ENCODE results near the gene COX6A1. TPM values are rescaled to one million over a fixed set of nuclear protein-coding genes. Genes with fewer than 3 reads are reported as not detected.
A peak's percentile ranks its signal among the peaks of the same experiment; 100 is the strongest.

Gene COX6A1
- polyA plus RNA-seq (ENCODE audit: insufficient read length), result 260 TPM
- long read RNA-seq, donor 1, transcript COX6A1-201 (3 exons, 572 nt), result major isoform, 379 of 414 reads
- long read RNA-seq, donor 1, transcript COX6A1-203 (2 exons, 572 nt), result minor isoform, 18 of 414 reads
- long read RNA-seq, donor 1, transcript COX6A1-202 (1 exons, 767 nt), result minor isoform, 17 of 414 reads
- long read RNA-seq, donor 1, partial matches to known transcripts, result 0 of 414 reads
- long read RNA-seq, donor 1, other reads (novel, unspliced or antisense), result 0 of 414 reads
- long read RNA-seq, donor 2, transcript COX6A1-202 (1 exons, 767 nt), result minor isoform, 11 of 352 reads
- long read RNA-seq, donor 2, transcript COX6A1-201 (3 exons, 572 nt), result major isoform, 331 of 352 reads
- long read RNA-seq, donor 2, partial matches to known transcripts, result 8 of 352 reads
- long read RNA-seq, donor 2, other reads (novel, unspliced or antisense), result 0 of 352 reads
- long read RNA-seq, donor 3, transcript COX6A1-202 (1 exons, 767 nt), result minor isoform, 5 of 354 reads
- long read RNA-seq, donor 3, transcript COX6A1-201 (3 exons, 572 nt), result major isoform, 346 of 354 reads
- long read RNA-seq, donor 3, partial matches to known transcripts, result 0 of 354 reads
- long read RNA-seq, donor 3, other reads (novel, unspliced or antisense), result 0 of 354 reads
- long read RNA-seq, donor 4, transcript COX6A1-201 (3 exons, 572 nt), result major isoform, 95 of 117 reads
- long read RNA-seq, donor 4, transcript COX6A1-202 (1 exons, 767 nt), result minor isoform, 6 of 117 reads
- long read RNA-seq, donor 4, partial matches to known transcripts, result 15 of 117 reads
- long read RNA-seq, donor 4, other reads (novel, unspliced or antisense), result 0 of 117 reads
- long read RNA-seq, donor 5, transcript COX6A1-203 (2 exons, 572 nt), result minor isoform, 12 of 973 reads
- long read RNA-seq, donor 5, transcript COX6A1-202 (1 exons, 767 nt), result minor isoform, 13 of 973 reads
- long read RNA-seq, donor 5, transcript COX6A1-201 (3 exons, 572 nt), result major isoform, 933 of 973 reads
- long read RNA-seq, donor 5, partial matches to known transcripts, result 15 of 973 reads
- long read RNA-seq, donor 5, other reads (novel, unspliced or antisense), result 0 of 973 reads
- long read RNA-seq, donor 6, transcript COX6A1-201 (3 exons, 572 nt), result major isoform, 429 of 494 reads
- long read RNA-seq, donor 6, transcript COX6A1-203 (2 exons, 572 nt), result minor isoform, 16 of 494 reads
- long read RNA-seq, donor 6, transcript COX6A1-202 (1 exons, 767 nt), result minor isoform, 34 of 494 reads
- long read RNA-seq, donor 6, partial matches to known transcripts, result 15 of 494 reads
- long read RNA-seq, donor 6, other reads (novel, unspliced or antisense), result 0 of 494 reads
- long read RNA-seq, donor 7, transcript COX6A1-201 (3 exons, 572 nt), result major isoform, 589 of 633 reads
- long read RNA-seq, donor 7, transcript COX6A1-203 (2 exons, 572 nt), result minor isoform, 7 of 633 reads
- long read RNA-seq, donor 7, transcript COX6A1-202 (1 exons, 767 nt), result minor isoform, 23 of 633 reads
- long read RNA-seq, donor 7, partial matches to known transcripts, result 14 of 633 reads
- long read RNA-seq, donor 7, other reads (novel, unspliced or antisense), result 0 of 633 reads
- long read RNA-seq, donor 8, transcript COX6A1-201 (3 exons, 572 nt), result major isoform, 216 of 230 reads
- long read RNA-seq, donor 8, partial matches to known transcripts, result 9 of 230 reads
- long read RNA-seq, donor 8, other reads (novel, unspliced or antisense), result 0 of 230 reads

DNA sequence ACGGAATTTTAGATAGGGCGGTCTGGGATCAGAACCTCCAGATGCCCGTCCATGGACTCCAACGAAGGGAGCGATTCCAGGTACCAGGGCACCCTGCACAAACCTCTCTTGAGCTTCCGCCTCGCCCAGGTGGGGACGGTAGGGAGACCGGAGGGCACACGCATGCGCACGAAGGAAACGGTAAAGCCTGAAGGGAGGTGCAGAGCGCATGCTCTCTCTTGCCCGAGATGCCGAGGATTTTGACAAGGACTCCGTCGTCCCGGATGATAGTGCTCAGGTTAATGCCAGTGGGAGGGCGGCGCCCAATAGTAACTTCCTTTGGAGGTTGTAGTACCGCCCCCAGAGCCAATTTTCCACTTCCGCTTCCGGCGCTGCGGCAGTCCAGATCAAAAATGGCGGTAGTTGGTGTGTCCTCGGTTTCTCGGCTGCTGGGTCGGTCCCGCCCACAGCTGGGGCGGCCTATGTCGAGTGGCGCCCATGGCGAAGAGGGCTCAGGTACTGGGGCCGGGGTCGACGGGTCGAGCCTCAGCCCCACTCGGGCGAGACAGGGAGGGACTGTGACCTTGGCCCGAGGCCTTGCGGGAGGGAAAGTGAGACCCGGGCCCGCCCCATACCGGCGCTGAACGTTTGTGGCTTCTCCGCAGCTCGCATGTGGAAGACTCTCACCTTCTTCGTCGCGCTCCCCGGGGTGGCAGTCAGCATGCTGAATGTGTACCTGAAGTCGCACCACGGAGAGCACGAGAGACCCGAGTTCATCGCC lies at the start of gene COX6A1:
TSS of gene COX6A1 (plus strand) at position 379 of the 760 bp plus-strand sequence. CDS start at position 393, 14 bp downstream.
- peak; percentile 96 for DNase-seq

DNA sequence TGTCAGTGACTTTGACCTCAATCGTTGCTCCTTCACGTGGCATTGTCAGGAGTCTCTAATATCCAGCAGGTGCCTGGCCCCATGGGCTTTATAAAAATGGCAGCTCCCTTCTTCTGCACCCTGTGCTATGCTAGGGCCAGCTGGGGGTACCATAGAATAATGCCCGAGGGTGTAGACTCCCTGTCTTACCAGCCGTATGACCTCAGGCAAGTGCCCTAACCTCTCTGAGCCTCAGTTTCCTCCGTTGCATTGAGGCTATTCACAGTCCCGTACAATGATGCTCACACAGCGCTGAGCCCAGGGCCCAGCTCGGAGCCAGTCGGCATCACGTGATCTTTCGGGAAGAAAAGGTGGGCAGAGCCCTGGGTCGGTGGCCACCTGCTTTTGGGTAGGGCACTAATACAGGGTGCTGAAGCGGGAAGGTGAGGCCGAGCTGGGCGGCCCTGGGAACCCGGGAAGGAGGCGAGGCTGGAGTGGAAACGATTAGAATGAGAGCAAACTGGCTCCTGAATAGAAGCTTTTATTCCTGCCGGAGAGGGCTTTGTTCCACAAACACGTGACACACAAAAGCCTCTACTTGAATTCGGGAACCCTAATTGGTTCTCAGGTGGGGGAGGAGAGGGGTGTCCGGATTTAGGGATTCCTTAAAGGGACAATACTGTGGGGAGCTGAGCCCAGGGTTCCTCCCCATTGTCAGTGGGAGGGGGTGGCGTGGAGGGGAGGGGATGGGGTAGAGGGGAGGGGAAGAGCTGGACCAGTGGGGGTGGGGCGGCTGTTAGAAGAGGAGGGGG lies 49.0 kb upstream of the COX6A1 start:
- no peak for DNase-seq

DNA sequence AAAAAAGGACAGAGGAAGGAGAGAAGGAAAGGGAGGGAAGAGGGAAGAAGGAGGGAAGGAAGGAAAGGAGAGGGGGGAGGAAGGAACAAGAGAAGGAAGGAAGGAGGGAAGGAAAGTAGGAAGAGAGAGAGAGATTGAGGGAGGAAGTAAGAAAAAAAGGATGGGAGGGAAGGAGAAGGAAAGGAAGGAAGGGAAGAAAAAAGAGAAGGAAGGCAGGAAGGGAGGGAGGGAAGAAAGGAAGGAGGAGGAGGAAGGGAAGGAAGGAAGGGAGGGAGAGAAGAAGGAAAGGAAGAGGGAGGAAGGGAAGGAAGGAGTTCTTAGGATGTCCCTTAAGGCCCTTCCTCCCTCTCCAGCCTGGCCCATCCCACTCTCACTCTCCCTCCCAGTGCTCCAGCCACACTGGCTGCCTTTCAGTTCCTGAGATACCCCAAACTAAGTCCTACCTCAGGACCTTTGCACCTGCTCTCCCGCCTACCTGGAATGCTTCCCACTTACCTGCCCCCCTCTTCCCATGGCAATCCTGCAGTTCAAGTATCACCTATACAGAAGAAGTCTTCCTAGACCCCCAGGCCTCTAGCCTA lies 47.3 kb upstream of the COX6A1 start:
- no peak for DNase-seq

DNA sequence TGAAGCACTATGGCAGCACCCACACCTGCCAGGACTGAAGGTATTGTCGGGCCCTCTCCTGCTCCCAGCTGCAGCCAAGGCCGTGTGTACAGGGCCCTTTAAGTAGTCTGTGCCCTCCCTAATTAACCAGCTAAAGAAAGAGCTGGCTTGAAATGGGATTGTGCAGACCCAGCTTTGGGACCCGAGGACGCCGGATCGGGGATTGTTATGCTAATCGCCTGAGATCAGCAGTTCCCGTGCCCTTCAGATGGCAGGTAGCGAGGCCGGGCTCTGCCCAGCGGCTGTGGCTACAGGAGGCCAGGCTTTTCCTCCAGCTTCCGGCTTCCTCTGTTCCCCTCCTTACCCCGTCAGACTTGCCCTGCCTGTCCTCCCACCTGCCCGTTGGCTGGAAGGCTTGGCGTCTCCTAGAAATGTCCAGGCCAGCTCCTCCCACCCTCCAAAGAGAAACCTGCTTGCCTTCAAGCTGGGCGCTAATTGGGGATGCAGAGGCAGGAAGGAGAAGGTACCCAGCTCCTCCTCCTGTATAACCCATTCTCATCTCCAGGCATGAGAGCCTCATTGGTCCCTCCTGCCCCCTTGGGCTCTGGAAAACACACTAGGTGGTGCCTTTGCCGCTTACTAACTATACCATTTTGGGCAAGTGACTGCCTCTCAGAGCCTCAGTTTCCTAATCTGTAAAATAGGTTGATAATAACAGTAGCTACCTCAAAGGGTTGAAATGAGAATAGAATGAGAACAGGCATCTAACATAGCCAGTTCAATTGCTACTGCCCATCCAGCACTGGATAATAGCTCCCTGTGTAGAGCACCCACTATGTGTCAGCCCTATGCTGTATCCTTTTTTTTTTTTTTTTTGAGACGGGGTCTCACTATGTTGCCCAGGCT lies 43.2 kb upstream of the COX6A1 start:
- DNase-seq, result peak; percentile 61

DNA sequence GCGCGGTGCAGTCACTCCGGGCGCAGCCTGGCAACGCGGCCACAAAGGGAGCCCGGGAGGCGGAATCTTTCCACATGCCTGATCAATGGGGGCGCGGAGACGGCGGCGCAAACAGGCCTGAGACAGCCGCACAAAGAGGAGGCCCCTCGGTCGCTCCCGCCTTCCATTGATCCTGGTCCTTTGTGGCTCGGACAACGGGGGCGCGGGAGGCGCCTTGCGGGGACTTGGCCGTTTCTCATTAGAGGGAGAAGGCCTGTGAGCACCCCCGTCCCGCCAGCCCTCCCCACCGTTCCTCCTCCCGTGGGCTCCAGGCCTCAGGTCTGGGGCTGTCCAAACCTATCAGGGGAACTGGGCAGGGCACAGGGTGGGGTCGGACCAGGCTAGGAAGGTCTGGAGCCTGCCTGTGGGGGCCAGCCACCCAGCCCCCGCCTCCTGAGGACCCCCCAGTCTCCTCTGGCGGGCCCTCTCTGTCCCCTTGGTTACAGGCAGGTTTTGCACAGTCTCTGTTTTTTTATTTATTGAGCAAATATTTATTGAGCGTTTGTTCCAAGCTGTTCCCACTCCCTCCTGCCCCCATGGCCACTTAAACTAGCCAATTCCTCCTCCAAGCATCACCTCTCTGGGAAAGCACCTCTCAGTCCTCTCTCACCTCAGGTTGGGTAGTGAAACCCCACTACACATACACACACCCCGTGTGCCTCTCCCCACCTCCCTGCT lies 39.9 kb upstream of the COX6A1 start:
- peak; percentile 49 for DNase-seq

DNA sequence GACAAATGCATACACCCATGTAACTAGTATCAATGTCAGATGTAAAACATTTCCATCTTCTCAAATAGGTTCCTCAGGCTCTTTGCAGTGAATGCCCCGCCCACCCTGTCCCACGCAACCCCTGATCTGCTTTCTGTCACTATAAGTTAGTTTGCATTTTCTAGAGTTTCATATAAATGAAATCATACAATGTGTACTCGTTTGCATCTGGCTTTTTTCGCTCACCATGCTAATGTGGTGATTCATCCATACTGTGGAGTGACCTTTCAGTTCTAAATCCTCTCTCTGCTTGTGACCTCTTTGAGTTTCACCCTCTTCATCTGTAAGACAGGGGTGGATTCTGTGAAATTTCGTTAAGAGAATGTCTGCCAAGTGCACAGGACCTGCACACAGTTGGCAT lies 38.4 kb upstream of the COX6A1 start:
- no peak for DNase-seq

DNA sequence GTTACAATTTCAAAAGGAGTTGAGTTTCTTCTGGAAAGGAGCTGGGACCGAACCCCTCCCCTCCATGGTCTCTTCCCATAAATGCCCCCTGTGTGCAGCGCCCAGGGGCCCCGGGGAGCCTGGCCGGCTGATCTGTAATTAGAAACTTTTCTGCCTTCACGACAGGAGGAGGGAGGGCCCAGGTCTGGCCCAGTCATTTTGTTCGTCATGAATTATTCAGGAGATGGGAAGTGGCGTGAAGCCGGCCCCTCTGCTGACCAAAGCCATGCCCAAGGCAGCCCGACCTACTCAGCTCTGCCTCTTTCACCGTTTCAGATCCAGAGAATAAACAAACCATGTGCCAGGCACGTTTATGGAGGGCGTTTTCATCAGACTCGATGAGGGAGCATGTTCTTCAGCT lies 35.7 kb upstream of the COX6A1 start:
- peak; percentile 63 for DNase-seq

DNA sequence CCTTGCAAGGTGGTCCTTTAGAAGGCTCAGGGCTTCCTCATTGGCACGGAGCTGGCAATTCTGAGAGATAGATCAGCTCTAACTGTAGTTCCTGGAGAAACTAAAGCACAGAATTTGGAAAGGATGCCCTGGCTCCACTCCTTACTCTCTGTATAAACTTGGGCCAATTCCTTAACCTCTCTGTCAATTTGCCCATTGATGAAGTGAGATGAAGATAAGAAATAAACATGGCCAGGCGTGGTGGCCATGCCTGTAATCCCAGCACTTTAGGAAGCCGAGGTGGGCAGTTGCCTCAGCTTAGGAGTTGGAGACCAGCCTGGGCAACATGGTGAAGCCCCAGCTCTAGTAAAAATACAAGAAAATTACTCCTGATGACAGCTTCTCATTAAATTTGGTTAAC lies 34.0 kb upstream of the COX6A1 start:
- no peak for DNase-seq

DNA sequence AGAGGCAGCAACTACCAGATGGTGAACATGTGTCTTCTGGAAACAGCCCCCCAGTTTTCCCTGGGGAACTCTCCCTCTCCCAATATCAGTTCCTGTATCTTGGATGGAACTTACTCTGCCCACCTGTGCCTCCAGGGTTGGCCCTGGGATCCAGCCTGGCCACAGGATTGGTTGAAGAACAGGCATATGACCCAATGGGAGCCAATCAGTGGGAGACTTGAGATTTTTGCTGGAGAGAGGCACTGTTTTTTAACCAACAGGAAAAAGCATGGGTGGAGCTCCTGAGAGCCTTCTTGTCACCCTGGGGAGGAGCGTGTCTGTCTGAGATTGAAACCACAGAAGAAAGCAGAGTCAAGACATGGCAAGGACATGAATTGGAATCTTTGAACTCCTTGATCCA lies 33.6 kb upstream of the COX6A1 start:
- DNase-seq, result no peak

DNA sequence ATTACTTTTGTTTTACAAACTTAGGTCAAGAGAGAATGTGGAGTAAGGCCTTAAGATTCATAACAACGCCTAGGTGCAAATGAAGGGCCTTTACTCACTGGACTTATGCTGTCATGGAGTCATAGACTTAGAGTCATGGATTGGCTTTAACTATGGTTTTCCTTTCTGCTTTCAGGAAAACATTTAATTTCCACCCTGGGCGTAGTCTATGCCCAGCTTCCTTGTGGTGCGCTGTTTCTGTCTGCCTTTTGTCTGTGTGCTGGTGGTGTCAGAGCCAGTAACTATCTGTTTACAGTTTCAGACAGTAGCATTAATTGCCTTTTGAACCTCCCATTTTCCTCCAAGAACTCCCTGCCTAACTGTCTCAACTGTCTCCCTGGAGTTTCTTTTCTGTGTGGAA lies 31.8 kb upstream of the COX6A1 start:
- DNase-seq, result no peak

DNA sequence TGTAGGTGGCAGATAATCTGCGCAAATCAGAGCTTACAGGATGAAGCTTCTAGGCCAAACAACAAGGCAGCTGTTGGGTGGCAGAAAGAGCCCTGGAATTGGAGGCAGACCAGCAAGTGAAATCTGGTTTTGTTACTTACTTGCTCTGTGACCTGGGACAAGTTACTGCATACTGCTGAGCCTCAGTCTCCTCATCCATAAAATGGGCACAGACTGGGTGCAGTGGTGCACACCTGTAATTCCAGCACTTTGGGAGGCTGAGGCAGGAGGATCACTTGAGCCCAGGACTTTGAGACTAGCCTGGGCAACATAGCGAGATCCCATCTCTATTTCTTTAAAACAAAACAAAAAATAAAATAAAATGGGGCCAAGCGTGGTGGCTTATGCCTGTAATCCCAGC lies 31.4 kb upstream of the COX6A1 start:
- no peak for DNase-seq

DNA sequence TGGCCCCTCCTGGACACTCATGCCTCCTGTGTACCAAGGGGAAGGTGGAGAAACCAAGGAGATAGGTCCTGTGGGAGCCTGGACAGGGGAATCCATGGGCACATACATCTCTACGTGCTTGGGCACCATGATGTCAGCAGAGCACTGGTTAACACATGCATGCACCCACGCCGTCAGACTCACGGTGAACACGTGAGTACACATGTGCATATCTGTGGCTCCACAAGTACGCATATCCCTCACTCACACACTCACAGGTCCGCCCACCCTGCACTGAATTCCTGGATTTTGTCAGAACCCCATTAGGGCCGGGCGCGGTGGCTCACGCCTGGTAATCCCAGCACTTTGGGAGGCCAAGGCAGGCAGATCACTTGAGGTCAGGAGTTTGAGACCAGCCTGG lies 29.1 kb upstream of the COX6A1 start:
- DNase-seq, result no peak

DNA sequence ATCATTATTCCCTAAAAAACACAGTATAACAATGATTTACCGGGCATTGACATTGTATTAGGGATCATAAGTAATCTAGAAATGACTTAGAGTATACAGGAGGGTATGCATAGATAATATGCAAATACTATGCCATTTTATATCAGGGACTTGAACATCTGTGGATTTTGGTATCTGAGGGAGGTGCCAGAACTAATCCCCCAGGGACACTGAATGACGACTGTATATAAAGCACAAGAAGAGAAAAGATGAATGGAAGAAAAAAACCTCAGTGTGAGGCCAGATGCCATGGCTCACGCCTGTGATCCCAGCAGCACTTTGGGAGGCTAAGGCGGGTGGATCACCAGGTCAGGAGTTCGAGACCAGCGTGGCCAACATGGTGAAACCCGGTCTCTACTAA lies 25.5 kb upstream of the COX6A1 start:
- no peak for DNase-seq

DNA sequence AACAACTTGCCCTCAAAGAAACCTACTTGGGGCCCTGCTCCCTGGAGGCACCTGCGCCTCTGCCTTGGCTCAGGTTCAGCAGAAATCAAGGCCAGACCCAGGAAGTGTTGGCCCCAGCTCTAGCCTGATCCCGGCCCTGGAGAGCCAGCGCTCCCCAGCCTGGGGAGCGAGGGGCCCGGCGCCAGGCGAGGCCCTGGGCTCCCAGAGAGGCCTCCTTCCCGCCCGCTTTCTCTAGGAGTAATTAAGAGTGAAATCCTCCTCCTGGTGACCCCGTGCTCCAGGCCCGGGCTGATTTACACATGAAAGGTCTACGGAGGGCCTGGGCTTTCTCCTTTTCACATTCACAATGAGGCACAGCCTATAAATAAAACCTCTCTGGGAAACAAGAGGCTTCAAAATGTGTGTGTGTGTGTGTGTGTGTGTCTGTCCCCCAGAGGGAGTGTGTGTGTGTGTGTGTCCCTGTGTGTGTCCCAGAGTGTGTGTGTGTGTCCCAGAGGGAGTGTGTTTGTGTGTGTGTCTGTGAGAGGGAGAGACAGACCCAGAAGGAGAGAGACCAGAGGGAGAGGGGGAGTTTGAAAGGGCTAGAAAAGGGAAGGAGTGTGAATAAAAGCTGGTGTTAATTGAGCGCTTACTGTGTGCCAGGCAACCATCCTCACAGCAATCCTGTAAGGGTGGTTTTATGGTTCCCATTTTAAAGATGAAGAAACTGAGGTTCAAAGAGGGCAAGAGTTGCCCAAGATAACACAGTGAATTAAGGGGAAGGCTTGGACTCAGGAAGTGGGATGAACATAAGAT lies 23.8 kb upstream of the COX6A1 start:
- peak; percentile 91 for DNase-seq

DNA sequence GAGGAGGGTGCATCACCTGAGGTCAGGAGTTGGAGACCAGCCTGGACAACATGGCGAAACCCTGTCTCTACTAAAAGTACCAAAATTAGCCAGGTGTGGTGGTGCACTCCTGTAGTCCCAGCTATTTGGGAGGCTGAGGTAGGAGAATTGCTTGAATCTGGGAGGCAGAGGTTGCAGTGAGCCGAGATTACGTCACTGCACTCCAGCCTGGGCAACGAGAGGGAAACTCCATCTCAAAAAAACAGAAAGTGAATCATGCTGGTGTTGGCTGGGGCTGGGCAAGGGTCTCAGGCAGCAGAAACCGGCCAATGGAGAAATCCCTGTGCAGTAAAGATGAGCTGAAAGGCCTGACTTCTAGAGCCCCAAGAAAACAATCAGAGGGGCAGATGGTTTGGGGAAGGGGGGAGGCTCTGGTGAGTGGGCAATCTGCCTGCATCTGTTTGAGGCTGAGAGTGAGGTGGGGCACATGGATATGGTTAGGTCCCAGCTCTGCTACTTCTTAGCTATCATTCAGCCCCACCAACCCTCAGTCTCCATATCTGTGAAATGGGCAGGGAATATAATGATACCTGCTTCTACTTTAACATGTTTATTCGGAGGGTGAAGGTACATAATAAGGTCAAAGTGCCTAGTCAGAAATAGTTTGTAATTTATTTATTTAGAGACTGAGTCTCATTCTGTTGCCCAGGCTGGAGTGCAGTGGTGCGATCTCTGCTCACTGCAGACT lies 21.3 kb upstream of the COX6A1 start:
- no peak for DNase-seq
